Peyer's patch (tissue), 4 donors: ENCODE results near the gene TINAGL1. TPM values are rescaled to one million over a fixed set of nuclear protein-coding genes. Genes with fewer than 3 reads are reported as not detected.
"Not testable (repeated sequence)": the region's sequence is repeated elsewhere in the genome, so short reads cannot be mapped to it uniquely, and the experiment has no call there.

Experiments
- DNase-seq, 3 donors: peaks; one replicate each; pipeline ENCODE4 v3.0.0-alpha.2; 2017 to 2019
- H3K27ac ChIP-seq, 4 donors: fragments of 200-600 bp; sonication (generic); one replicate each; pipeline ENCODE4 v1.5.1; 2016 to 2019
- H3K27me3 ChIP-seq, 2 donors: fragments of 200-600 bp; sonication (generic); one replicate each; pipeline ENCODE4 v1.5.1; 2019
- H3K36me3 ChIP-seq, 3 donors: fragments of 200-600 bp; sonication (generic); one replicate each; pipeline ENCODE4 v1.5.1; 2016 to 2019
- H3K4me1 ChIP-seq, 4 donors: fragments of 200-600 bp; sonication (generic); one replicate each; pipeline ENCODE4 v1.5.1; 2016 to 2019
- H3K4me3 ChIP-seq, 4 donors: fragments of 200-600 bp; sonication (generic); 1 replicate in 3 of 4; 2 replicates in 1 of 4; pipeline ENCODE4 v1.5.1; 2016 to 2019; ENCODE audit warnings: mild to moderate bottlenecking in 1 of 4
- H3K9me3 ChIP-seq, 4 donors: fragments of 200-600 bp; sonication (generic); one replicate each; pipeline ENCODE4 v1.5.1; 2016 to 2019; ENCODE audit warnings: mild to moderate bottlenecking in 1 of 4
- POLR2A ChIP-seq, 2 donors: fragments of 450-650 bp; IDR thresholded peaks; one replicate each; pipeline ENCODE4 v1.5.1; 2017; ENCODE audit warnings: antibody characterized with exemption in 2 of 2, mild to moderate bottlenecking in 2 of 2, moderate library complexity in 2 of 2
- total RNA-seq, 4 donors: library from RNA; depleted of rRNA; stranded (reverse); fragments of >200 nt; gene quantifications; one replicate each; pipeline ENCODE4 v1.1.0, GENCODE V29; 2016
- TF ChIP-seq, protein P1 (sequence below), 6 experiments: fragments of 450-650 bp in 4 of 6; fragments of 200-600 bp in 2 of 6; sonication (generic) in 1 of 6; IDR thresholded peaks; one replicate each; pipeline ENCODE4 v1.5.1; 2017 to 2019; ENCODE audit warnings: antibody characterized with exemption in 6 of 6, mild to moderate bottlenecking in 3 of 6, moderate library complexity in 1 of 6

TINAGL1 gene
- total RNA-seq, 4 donors from 2014 or later = 112 to 215 (median 192) TPM

GRCh38 chr1:31586376-31587327 lies 10.3 kb downstream of the TINAGL1 start:
- TF ChIP-seq, protein P1, sequence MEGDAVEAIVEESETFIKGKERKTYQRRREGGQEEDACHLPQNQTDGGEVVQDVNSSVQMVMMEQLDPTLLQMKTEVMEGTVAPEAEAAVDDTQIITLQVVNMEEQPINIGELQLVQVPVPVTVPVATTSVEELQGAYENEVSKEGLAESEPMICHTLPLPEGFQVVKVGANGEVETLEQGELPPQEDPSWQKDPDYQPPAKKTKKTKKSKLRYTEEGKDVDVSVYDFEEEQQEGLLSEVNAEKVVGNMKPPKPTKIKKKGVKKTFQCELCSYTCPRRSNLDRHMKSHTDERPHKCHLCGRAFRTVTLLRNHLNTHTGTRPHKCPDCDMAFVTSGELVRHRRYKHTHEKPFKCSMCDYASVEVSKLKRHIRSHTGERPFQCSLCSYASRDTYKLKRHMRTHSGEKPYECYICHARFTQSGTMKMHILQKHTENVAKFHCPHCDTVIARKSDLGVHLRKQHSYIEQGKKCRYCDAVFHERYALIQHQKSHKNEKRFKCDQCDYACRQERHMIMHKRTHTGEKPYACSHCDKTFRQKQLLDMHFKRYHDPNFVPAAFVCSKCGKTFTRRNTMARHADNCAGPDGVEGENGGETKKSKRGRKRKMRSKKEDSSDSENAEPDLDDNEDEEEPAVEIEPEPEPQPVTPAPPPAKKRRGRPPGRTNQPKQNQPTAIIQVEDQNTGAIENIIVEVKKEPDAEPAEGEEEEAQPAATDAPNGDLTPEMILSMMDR (IDR thresholded peaks at IDR 0.05) = no peak
- TF ChIP-seq POLR2A (IDR thresholded peaks at IDR 0.05) = no peak
- Histone ChIP-seq H3K9me3 (no peaks in the 10 kb centered on the region), H3K4me3 (no peak overlapping the region), H3K4me1 (peaks cover 0 to 78% (median 2%) of the 10 kb centered on the region in 4 donors), H3K36me3 (peaks cover 0 to 28% (median 0%) of the 10 kb centered on the region in 3 donors), H3K27ac (peak overlapping the region in 2 of 4 donors; percentile 13 to 81), H3K27me3 (no peaks in the 10 kb centered on the region)
- peak in 1 of 3 donors; percentile 3 for DNase-seq

DNA sequence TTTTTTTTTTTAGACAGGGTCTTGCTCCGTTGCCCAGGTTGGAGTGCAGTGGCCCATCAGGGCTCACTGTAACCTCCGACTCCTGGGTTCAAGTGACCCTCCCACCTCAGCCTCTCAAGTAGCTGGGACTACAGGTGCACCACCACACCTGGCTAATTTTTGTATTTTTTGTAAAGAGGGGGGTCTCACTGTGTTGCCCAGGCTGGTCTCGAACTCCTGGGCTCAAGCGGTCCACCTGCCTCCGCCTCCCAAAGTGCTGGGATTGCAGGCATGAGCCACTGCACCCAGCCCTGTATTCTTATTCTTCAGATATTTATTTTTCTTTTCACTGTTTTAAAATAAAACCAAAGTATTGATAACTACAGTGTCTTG lies 11.0 kb downstream of the TINAGL1 start:
- peaks cover 0 to 71% (median 2%) of the 10 kb centered on the region in 4 donors for H3K4me1 ChIP-seq
- H3K27ac ChIP-seq = peak overlapping the region in 2 of 4 donors; percentile 81 to 82
- DNase-seq, H3K9me3 ChIP-seq, H3K27me3 ChIP-seq, H3K4me3 ChIP-seq: not testable (repeated sequence)
- H3K36me3 ChIP-seq = peaks cover 0 to 28% (median 0%) of the 10 kb centered on the region in 3 donors

GRCh38 chr1:31587720-31588423 lies 11.6 kb downstream of the TINAGL1 start:
- no peak for TF ChIP-seq POLR2A (IDR thresholded peaks at IDR 0.05)
- TF ChIP-seq, protein P1 (IDR thresholded peaks at IDR 0.05) = peak in 4 of 6 experiments; percentile 52 to 65 (median 62)
- peak; percentile 28 to 86 (median 84) for DNase-seq
- Histone ChIP-seq H3K4me1 (peaks cover 0 to 65% (median 2%) of the 10 kb centered on the region in 4 donors), H3K4me3 (no peak overlapping the region), H3K9me3 (no peaks in the 10 kb centered on the region), H3K27ac (peak overlapping the region in 3 of 4 donors; percentile 62 to 82 (median 81)), H3K36me3 (peaks cover 0 to 28% (median 0%) of the 10 kb centered on the region in 3 donors), H3K27me3 (no peaks in the 10 kb centered on the region)

GRCh38 chr1:31588751-31589515 lies 12.6 kb downstream of the TINAGL1 start:
- peak in 2 of 3 donors; percentile 13 to 73 for DNase-seq
- Histone ChIP-seq H3K36me3 (peaks cover 0 to 20% (median 0%) of the 10 kb centered on the region in 3 donors), H3K27me3 (no peaks in the 10 kb centered on the region), H3K27ac (peak overlapping the region; percentile 25 to 82 (median 72)), H3K4me3 (peak overlapping the region; percentile 24 to 60 (median 38)), H3K4me1 (peaks cover 0 to 56% (median 2%) of the 10 kb centered on the region in 4 donors), H3K9me3 (no peaks in the 10 kb centered on the region)
- TF ChIP-seq POLR2A (IDR thresholded peaks at IDR 0.05) = no peak
- TF ChIP-seq, protein P1 (IDR thresholded peaks at IDR 0.05) = no peak

DNA sequence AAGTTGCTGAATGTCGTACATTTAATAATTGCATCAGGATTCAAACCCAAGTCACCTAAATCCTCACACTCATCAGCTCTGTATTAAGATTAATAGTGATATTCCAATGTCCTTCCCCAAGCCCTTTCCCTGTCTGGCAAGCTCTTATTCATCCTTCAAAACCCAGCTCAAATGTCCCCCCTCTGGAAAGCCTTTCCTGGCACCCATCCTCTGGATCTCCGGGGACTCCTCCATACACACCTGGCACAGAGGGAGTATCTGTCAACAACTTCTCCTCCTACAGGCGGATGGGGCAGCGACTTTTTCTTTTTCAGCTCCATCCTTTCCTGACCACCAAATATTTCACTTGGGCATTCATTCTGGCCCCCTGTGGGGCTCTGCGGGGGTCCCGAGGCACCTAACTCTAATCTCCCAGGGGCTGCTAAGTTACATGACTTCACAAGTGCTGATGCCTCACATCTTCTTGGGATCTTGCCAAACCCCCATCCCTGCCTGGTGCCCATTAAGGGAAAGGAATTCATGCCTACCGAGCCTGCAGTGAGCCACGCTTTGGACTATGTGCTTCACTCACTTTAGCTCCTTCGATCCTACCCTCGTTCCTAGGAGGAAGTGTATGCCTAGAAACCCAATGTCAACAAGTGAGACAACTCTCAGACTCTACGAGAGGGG lies 15.2 kb downstream of the TINAGL1 start:
- H3K9me3 ChIP-seq = no peaks in the 10 kb centered on the region
- H3K4me3 ChIP-seq = no peak overlapping the region
- no peak for TF ChIP-seq POLR2A (IDR thresholded peaks at IDR 0.05)
- TF ChIP-seq, protein P1 (IDR thresholded peaks at IDR 0.05) = no peak
- H3K4me1 ChIP-seq = peaks cover 0 to 42% (median 2%) of the 10 kb centered on the region in 4 donors
- no peaks in the 10 kb centered on the region for H3K27me3 ChIP-seq
- DNase-seq = peak in 2 of 3 donors; percentile 11 to 48
- peaks cover 0 to 7% (median 0%) of the 10 kb centered on the region in 3 donors for H3K36me3 ChIP-seq
- peak overlapping the region in 1 of 4 donors; percentile 24 for H3K27ac ChIP-seq
